Esophagus muscularis mucosa (tissue), 4 donors: ENCODE measurements around the gene DYNLL1.

Source experiments
- EP300 ChIP-seq: sonication (generic); formaldehyde crosslinking; IDR thresholded peaks from one replicate; pipeline ENCODE4 v1.6.1; 2017; ENCODE audit warnings: antibody characterized with exemption
- POLR2A ChIP-seq: fragments of 450-650 bp; IDR thresholded peaks from one replicate; pipeline ENCODE4 v1.6.1; 2017; ENCODE audit warnings: antibody characterized with exemption, moderate library complexity, mild to moderate bottlenecking, low read depth
- TF ChIP-seq, protein P1 (sequence below), 3 experiments: fragments of 200-600 bp in 2 of 3; fragments of 450-650 bp in 1 of 3; sonication (generic) in 2 of 3; IDR thresholded peaks; one replicate each; pipeline ENCODE4 v1.5.1; 2017 to 2019; ENCODE audit warnings: antibody characterized with exemption in 3 of 3, mild to moderate bottlenecking in 2 of 3, moderate library complexity in 1 of 3

DNA sequence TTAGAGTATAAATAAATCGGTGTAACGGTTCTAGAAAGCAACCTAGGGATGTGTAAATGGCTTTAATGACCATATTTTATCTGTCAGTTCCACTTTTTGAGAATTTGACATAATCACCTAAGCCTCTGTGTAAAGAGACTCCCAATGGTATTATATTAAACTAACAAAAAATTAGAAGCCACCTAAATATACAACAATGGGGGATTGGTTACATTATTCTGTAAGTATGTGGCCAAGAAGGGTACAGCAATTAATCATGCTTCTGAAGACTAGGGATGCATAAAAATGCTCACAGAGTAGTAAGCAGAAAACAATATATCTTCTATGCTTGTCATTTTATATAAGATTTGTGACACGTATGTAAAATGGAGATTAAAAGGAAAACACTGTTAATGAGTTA is 48.8 kb downstream of the DYNLL1 start:
- TF ChIP-seq EP300, result no peak
- TF ChIP-seq POLR2A, result no peak
- TF ChIP-seq, protein P1, sequence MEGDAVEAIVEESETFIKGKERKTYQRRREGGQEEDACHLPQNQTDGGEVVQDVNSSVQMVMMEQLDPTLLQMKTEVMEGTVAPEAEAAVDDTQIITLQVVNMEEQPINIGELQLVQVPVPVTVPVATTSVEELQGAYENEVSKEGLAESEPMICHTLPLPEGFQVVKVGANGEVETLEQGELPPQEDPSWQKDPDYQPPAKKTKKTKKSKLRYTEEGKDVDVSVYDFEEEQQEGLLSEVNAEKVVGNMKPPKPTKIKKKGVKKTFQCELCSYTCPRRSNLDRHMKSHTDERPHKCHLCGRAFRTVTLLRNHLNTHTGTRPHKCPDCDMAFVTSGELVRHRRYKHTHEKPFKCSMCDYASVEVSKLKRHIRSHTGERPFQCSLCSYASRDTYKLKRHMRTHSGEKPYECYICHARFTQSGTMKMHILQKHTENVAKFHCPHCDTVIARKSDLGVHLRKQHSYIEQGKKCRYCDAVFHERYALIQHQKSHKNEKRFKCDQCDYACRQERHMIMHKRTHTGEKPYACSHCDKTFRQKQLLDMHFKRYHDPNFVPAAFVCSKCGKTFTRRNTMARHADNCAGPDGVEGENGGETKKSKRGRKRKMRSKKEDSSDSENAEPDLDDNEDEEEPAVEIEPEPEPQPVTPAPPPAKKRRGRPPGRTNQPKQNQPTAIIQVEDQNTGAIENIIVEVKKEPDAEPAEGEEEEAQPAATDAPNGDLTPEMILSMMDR (IDR thresholded peaks at IDR 0.05), result no peak
